ENCODE measurements around the gene ROR1. TPM values are rescaled to one million over a fixed set of nuclear protein-coding genes. Genes with fewer than 3 reads are reported as not detected.
A peak's percentile ranks its signal among the peaks of the same experiment; 100 is the strongest.

ROR1 gene
- total RNA-seq, 4 donors from 2014 or later, result 10.6 to 21.7 (median 15.1) TPM

DNA sequence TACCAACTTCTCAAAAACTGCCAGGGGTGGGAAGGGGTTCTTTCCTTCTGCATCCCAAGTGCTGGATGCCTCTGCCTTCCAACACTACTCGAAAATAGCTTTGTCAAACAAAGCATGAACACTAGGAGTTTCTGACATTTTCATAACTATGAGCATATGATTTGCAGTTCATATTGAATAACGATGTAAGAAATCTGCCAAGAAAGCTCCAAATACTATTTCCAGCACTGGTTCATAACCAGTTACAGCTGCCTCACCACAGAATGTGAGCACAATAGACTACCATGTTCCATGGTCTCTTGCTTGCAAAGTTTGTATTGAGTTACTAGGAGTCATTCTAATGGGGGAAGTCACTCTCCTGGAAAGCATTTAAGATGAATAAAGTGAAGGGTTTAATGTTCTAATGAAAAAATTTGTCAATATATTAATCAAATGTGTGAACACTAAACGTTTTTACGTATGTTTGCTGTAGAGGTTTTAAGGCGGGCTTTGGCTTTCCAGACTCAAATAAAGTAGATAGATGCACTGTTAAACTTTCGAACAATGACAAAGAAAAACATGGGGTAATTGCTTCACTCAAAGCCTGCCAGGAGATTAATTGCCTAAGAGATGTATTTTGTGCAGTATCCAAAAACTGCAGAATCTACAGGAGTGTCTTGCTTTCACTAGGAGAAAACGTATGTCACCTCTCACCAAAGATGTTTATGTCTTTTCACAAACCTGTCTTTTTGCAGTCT lies 351.1 kb downstream of the ROR1 start:
- H3K27me3 ChIP-seq, result no peaks in the 10 kb centered on the region
- no peaks in the 10 kb centered on the region for H3K36me3 ChIP-seq
- TF ChIP-seq, protein P1, sequence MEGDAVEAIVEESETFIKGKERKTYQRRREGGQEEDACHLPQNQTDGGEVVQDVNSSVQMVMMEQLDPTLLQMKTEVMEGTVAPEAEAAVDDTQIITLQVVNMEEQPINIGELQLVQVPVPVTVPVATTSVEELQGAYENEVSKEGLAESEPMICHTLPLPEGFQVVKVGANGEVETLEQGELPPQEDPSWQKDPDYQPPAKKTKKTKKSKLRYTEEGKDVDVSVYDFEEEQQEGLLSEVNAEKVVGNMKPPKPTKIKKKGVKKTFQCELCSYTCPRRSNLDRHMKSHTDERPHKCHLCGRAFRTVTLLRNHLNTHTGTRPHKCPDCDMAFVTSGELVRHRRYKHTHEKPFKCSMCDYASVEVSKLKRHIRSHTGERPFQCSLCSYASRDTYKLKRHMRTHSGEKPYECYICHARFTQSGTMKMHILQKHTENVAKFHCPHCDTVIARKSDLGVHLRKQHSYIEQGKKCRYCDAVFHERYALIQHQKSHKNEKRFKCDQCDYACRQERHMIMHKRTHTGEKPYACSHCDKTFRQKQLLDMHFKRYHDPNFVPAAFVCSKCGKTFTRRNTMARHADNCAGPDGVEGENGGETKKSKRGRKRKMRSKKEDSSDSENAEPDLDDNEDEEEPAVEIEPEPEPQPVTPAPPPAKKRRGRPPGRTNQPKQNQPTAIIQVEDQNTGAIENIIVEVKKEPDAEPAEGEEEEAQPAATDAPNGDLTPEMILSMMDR (IDR thresholded peaks at IDR 0.05), result no peak
- TF ChIP-seq POLR2AphosphoS5 (IDR thresholded peaks at IDR 0.05) (no peak), POLR2A (IDR thresholded peaks at IDR 0.05) (no peak), EP300 (IDR thresholded peaks at IDR 0.05) (no peak)
- 69% methylated on average over 7 of the region's 7 CpGs for WGBS
- no peaks in the 10 kb centered on the region for H3K4me1 ChIP-seq
- no peaks in the 10 kb centered on the region for H3K9me3 ChIP-seq
- DNase-seq (ENCODE audit: low spot score in 2 of 2), result no peak
- H3K27ac ChIP-seq, result peak overlapping the region; percentile 32
- no peak overlapping the region for H3K4me3 ChIP-seq

DNA sequence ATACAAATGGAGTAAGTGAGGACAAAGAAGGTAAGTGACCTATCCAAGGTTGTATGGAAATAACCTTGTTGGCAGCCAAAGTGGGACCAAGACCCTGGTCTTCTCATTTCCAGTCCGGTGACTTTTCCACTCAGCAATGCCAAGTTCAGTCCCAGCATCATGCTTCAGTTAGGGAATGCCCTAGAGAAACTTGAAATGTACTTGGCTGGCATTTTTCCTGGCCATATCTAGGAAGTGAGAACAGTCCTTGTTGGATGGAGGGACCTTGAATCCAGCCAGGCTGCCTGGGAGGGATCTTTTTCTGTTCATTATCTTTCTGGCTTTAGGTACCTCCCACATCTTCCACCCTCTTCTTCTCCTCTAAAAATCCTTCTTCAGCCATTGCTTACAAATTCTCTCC lies 352.8 kb downstream of the ROR1 start:
- Histone ChIP-seq H3K36me3 (no peaks in the 10 kb centered on the region), H3K27ac (no peak overlapping the region), H3K9me3 (no peaks in the 10 kb centered on the region), H3K4me3 (no peak overlapping the region), H3K27me3 (no peaks in the 10 kb centered on the region), H3K4me1 (no peaks in the 10 kb centered on the region)
- TF ChIP-seq POLR2A (IDR thresholded peaks at IDR 0.05) (no peak), EP300 (IDR thresholded peaks at IDR 0.05) (no peak), POLR2AphosphoS5 (IDR thresholded peaks at IDR 0.05) (no peak)
- TF ChIP-seq, protein P1 (IDR thresholded peaks at IDR 0.05), result no peak
- 47% methylated on average over 1 of the region's 1 CpG for WGBS
- no peak for DNase-seq (ENCODE audit: low spot score in 2 of 2)

DNA sequence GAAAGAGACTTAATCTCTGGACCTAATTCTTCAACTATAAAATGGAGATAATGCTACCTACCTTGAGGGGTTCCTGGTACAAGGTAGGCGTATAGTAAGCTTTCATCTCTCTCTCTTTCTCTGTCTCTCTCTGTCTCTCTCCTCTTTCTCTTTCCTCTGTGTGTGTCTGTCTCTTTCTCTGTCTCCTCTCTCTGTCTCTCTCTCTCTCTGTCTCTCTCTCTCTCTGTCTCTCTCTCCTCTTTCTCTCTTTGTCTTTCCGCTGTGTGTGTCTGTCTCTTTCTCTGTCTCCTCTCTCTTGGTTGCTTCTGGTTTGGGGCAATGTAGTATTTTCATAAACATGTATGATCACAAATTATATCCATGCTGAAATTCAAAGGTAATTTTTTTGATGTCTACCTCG lies 353.5 kb downstream of the ROR1 start:
- Histone ChIP-seq H3K36me3 (no peaks in the 10 kb centered on the region), H3K27ac (no peak overlapping the region), H3K4me1 (no peaks in the 10 kb centered on the region), H3K27me3 (no peaks in the 10 kb centered on the region), H3K4me3 (no peak overlapping the region), H3K9me3 (no peaks in the 10 kb centered on the region)
- TF ChIP-seq, protein P1 (IDR thresholded peaks at IDR 0.05), result no peak
- TF ChIP-seq POLR2AphosphoS5 (IDR thresholded peaks at IDR 0.05) (no peak), EP300 (IDR thresholded peaks at IDR 0.05) (no peak), POLR2A (IDR thresholded peaks at IDR 0.05) (no peak)
- 65% methylated on average over 3 of the region's 3 CpGs for WGBS
- DNase-seq (ENCODE audit: low spot score in 2 of 2), result no peak

DNA sequence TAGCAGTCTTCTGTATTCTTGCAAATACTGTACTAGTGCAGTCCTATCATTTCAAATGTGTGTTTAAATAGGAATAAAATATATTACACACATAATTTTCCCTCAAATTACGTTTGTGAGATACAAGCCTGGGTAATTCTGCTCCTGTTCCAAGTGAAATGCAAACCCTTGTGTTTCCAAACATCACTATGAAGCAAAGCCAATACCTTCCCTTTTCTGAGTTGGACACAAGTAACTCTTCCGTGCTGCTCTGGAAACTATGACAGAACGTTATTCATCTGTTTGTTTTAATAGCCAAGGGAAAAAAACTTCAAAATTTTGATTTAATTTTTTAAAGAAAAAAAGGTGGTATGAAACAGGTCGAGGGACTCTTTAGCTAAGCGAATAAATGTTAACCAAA lies 355.9 kb downstream of the ROR1 start:
- no peak overlapping the region for H3K27ac ChIP-seq
- 68% methylated on average over 5 of the region's 5 CpGs for WGBS
- H3K4me3 ChIP-seq, result no peak overlapping the region
- H3K36me3 ChIP-seq, result no peaks in the 10 kb centered on the region
- no peak for DNase-seq (ENCODE audit: low spot score in 2 of 2)
- no peaks in the 10 kb centered on the region for H3K27me3 ChIP-seq
- TF ChIP-seq POLR2A (IDR thresholded peaks at IDR 0.05) (no peak), EP300 (IDR thresholded peaks at IDR 0.05) (no peak), POLR2AphosphoS5 (IDR thresholded peaks at IDR 0.05) (no peak)
- TF ChIP-seq, protein P1 (IDR thresholded peaks at IDR 0.05), result no peak
- peaks cover 6% of the 10 kb centered on the region for H3K4me1 ChIP-seq
- no peaks in the 10 kb centered on the region for H3K9me3 ChIP-seq

DNA sequence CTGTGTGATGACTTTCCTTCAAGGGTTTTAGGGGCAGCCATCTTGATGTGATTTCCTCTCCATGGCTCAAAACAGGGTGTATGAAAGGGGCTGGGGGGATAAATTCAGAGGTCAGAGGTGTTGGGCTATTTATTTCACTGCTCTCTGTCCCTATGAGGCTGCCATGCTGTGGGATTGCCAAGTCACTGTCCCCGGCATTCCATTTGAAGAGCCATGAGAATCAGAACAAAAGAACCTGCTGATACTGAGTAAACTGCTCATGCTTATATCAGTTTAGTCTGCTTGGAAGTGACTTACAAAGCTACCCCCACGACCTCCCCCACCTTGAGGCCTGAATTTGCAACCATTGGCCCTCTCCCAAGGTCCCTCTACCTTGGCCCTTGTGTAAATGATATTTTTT lies 357.3 kb downstream of the ROR1 start:
- no peak for DNase-seq (ENCODE audit: low spot score in 2 of 2)
- no peak overlapping the region for H3K27ac ChIP-seq
- no peaks in the 10 kb centered on the region for H3K9me3 ChIP-seq
- H3K27me3 ChIP-seq, result no peaks in the 10 kb centered on the region
- no peaks in the 10 kb centered on the region for H3K36me3 ChIP-seq
- 90% methylated on average over 2 of the region's 2 CpGs for WGBS
- H3K4me3 ChIP-seq, result no peak overlapping the region
- H3K4me1 ChIP-seq, result peaks cover 6% of the 10 kb centered on the region
- TF ChIP-seq POLR2A (IDR thresholded peaks at IDR 0.05), result no peak
- TF ChIP-seq POLR2AphosphoS5 (IDR thresholded peaks at IDR 0.05), result no peak
- TF ChIP-seq EP300 (IDR thresholded peaks at IDR 0.05), result no peak

All from suprapubic skin (tissue), 4 donors.